Activated naive CD8-positive, alpha-beta T cell (primary cell): ENCODE measurements around the gene STAT5B.
"Not testable (repeated sequence)": the region's sequence is repeated elsewhere in the genome, so short reads cannot be mapped to it uniquely, and the experiment has no call there.

Source experiments
- H3K27ac Mint-ChIP-seq: one replicate; pipeline ENCODE4 v1.8.0; 2021; ENCODE audit warnings: mixed read lengths
- H3K27me3 Mint-ChIP-seq: one replicate; pipeline ENCODE4 v1.8.0; 2021; ENCODE audit warnings: mixed read lengths
- H3K36me3 Mint-ChIP-seq: one replicate; pipeline ENCODE4 v1.8.0; 2021; ENCODE audit warnings: mixed read lengths
- H3K4me1 Mint-ChIP-seq: one replicate; pipeline ENCODE4 v1.8.0; 2021; ENCODE audit warnings: low read depth, mixed read lengths
- H3K4me3 Mint-ChIP-seq: one replicate; pipeline ENCODE4 v1.8.0; 2021; ENCODE audit warnings: mild to moderate bottlenecking, mixed read lengths
- H3K9me3 Mint-ChIP-seq: one replicate; pipeline ENCODE4 v1.8.0; 2021; ENCODE audit warnings: low read depth, mixed read lengths

The STAT5B gene

DNA sequence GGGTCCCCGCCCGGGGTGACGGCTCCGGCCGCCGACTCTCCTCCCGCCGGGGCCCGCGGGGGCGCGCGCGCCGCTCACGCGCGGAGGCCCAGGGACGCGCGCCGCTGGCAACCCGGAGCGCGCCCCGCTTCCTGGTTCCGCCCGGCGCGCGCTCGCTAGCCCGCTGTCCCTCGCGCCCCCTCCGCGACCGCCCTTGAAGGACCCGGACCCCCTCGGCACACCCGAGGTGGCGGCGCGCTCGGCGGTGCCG, at the start of gene STAT5B:
STAT5B (minus strand) TSS at position 33 of the 250 bp plus-strand sequence. CDS start 44,264 bp downstream, outside the sequence.
- Mint-ChIP-seq H3K36me3 (peaks cover 3% of the 10 kb centered on the region), H3K4me1 (peaks cover 55% of the 10 kb centered on the region), H3K4me3 (peak within 1 kb of the TSS; percentile 98), H3K27ac (peak within 1 kb of the TSS; percentile 99), H3K27me3 (no peaks in the 10 kb centered on the region), H3K9me3 (no peaks in the 10 kb centered on the region)

DNA sequence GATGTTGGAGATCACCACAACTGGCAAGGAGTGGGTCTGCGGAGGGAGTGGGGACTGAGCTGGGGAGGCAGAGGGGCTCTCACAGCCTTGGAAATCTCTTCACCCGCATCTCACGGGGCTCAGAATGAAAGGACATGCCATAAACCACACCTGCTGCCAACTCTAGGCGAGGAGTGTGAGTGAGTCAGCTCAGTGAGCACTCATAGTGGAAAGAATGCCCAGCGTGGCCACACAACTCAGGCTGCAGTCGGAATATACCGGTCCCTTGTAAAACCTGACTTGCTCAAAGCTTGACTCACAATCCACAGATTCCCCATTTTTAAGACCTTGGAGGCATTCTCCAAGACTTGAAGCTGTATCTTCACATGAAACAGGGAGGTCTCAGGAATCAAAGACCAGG, 48.8 kb upstream of the STAT5B start:
- no peak overlapping the region for H3K4me3 Mint-ChIP-seq
- H3K36me3 Mint-ChIP-seq = peaks cover 13% of the 10 kb centered on the region
- peak overlapping the region; percentile 16 for H3K27ac Mint-ChIP-seq
- H3K9me3 Mint-ChIP-seq = no peaks in the 10 kb centered on the region
- no peaks in the 10 kb centered on the region for H3K27me3 Mint-ChIP-seq
- H3K4me1 Mint-ChIP-seq = peaks cover 30% of the 10 kb centered on the region

DNA sequence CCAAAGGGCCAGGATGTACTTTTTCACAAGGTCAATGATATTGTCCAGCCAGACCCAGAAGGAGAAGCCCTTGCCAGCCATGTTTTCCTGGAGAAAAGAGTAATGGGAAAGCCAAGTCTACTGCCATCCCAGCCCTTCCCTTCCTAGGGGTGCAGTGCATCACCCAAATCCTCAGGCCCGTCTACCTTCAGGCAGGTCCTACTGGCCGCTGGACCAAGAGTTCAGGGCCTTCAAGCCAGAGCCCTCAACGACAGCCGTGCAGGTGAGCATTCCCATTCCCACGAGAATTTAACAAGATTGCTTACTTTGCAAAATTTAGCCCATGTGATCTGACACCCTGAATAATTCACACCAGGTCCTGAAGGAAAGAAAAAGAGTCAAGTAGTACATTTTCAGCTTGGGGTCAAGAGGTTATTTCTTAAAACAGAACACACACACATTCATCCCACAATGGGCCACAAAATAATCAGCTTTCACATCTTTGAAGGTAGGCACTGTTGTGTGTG, 47.1 kb upstream of the STAT5B start:
- Mint-ChIP-seq H3K27me3 (no peaks in the 10 kb centered on the region), H3K27ac (peak overlapping the region; percentile 43), H3K9me3 (no peaks in the 10 kb centered on the region), H3K36me3 (peaks cover 16% of the 10 kb centered on the region), H3K4me1 (peaks cover 43% of the 10 kb centered on the region), H3K4me3 (no peak overlapping the region)

DNA sequence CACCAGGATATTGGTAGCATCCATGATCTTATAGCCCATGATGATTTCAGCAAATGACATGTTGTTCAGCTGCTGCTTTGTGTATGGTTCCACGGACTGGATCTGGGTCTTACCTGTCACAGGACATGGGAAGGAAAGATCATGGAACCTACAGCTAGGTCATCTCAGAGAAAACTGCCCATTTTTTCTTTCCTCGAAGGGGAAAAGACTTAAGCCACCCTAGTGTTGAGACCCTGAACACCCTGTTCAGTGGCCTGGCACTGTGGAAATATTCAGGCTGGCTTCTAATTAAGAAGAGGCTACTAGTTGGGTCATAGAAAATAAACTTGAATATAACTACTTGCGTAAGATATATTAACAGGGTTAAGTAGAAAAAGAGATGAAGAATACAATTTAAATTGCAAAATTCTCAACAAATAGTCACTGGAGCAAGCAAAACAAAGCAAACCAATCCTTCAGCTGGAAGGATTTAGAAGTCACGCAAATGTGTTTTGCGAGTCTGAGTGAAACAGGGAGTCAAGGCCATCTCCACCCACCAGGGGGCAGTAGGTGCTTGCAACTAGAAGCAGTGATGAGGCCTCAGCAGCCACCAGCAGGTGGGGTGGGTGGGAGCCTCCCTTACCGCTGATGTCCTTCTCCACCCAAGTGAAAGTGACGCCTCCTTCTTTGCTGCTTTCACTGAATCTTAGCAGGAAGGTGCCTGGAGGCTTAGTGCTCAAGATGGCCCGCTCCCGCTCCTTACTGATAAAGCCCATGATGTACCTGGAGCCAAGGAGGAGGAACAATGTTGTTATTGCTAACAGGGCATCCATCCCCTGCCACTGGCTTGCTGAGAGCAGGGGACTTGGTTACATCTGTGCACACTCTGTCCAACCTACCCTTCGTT, 46.4 kb upstream of the STAT5B start:
- Mint-ChIP-seq H3K4me1 (peaks cover 46% of the 10 kb centered on the region), H3K27ac (peak overlapping the region; percentile 43), H3K4me3 (no peak overlapping the region), H3K27me3 (no peaks in the 10 kb centered on the region), H3K9me3 (no peaks in the 10 kb centered on the region), H3K36me3 (peaks cover 16% of the 10 kb centered on the region)

DNA sequence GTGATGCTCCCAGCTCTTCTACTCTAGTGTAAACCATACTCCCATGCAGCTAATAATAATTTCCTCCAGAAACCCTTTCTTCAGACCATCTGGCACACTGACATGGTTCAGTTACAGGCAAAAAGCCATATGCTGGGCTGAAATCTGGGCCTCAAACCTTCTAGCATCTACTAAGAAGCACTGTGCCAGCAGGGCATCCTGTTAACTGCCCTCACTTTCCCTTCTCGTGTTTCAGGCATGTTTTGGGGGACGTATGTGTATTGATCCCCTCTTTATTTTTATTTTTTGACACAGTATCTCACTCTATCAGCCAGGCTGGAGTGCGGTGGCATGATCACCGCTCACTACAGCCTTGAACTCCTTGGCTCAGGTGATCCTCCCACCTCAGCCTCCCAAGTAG, 45.4 kb upstream of the STAT5B start:
- Mint-ChIP-seq H3K27ac (peak overlapping the region; percentile 70), H3K9me3 (no peaks in the 10 kb centered on the region), H3K27me3 (no peaks in the 10 kb centered on the region), H3K4me1 (peaks cover 56% of the 10 kb centered on the region), H3K36me3 (peaks cover 16% of the 10 kb centered on the region), H3K4me3 (no peak overlapping the region)

DNA sequence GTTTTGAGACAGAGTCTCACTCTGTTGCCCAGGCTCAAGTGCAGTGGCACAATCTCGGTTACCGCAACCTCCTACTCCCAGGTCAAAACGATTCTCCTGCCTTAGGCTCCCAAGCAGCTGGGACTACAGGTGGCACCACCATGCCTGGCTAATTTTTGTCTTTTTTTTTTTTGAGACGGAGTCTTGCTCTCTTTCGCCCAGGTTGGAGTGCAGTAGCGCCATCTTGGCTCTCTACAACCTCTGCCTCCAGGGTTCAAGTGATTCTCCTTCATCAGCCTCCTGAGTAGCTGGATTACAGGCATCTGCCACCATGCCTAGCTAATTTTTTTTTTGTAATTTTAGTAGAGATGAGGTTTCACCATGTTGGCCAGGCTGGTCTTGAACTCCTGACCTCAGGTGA, 41.8 kb upstream of the STAT5B start:
- H3K27me3 Mint-ChIP-seq, H3K4me3 Mint-ChIP-seq, H3K9me3 Mint-ChIP-seq: not testable (repeated sequence)
- Mint-ChIP-seq H3K27ac (peak overlapping the region; percentile 41), H3K4me1 (peaks cover 79% of the 10 kb centered on the region), H3K36me3 (peaks cover 13% of the 10 kb centered on the region)

DNA sequence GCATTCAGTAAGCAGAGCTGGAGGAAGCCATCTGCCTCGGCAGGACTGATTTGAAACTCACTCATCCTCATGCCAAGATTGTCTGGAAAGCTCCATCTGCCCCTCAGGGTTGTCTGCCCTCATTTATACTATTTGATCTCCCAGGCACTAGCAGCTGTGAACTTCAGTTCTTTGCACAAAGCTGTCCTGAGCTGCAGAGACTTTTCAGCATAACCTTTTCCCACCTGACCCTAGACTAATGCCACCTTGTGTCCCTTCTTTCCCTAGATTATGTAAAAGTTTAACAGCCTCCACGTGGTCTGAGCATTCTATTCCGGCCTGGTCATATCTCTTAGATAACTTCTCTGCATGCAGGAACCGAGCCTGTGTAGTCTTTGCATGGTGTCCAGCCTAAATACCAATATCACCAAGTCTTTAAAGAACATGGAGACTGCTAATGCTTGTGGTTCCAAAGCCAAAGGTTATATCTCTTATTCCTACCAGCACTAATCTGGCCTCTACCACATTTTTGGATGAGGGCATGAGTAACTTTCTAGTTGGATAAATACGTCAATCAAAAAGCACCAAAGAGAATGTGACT, 41.2 kb upstream of the STAT5B start:
- Mint-ChIP-seq H3K36me3 (peaks cover 11% of the 10 kb centered on the region), H3K4me3 (no peak overlapping the region), H3K9me3 (no peaks in the 10 kb centered on the region), H3K4me1 (peaks cover 77% of the 10 kb centered on the region), H3K27me3 (no peaks in the 10 kb centered on the region), H3K27ac (peak overlapping the region; percentile 22)

DNA sequence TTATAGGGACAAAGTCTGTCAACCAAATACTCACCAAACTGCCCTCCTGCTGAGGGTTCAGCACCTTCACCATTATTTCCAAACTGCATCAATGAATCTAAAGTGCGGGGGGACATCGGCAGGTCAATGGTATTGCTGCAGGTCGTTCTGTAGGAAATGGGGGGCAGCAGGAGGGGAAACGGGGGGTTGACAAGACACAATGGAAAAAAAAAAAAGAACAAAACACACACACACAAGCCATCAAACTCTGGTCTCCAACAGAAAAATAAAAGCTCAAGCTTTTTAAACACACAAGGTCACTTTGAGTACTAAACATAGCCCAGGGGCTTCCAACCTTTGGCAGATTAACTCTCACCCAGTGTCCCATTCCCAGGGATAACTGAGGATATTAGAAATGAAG, 40.6 kb upstream of the STAT5B start:
- peak overlapping the region; percentile 3 for H3K27ac Mint-ChIP-seq
- no peaks in the 10 kb centered on the region for H3K9me3 Mint-ChIP-seq
- peaks cover 77% of the 10 kb centered on the region for H3K4me1 Mint-ChIP-seq
- peaks cover 11% of the 10 kb centered on the region for H3K36me3 Mint-ChIP-seq
- no peaks in the 10 kb centered on the region for H3K27me3 Mint-ChIP-seq
- H3K4me3 Mint-ChIP-seq = no peak overlapping the region

DNA sequence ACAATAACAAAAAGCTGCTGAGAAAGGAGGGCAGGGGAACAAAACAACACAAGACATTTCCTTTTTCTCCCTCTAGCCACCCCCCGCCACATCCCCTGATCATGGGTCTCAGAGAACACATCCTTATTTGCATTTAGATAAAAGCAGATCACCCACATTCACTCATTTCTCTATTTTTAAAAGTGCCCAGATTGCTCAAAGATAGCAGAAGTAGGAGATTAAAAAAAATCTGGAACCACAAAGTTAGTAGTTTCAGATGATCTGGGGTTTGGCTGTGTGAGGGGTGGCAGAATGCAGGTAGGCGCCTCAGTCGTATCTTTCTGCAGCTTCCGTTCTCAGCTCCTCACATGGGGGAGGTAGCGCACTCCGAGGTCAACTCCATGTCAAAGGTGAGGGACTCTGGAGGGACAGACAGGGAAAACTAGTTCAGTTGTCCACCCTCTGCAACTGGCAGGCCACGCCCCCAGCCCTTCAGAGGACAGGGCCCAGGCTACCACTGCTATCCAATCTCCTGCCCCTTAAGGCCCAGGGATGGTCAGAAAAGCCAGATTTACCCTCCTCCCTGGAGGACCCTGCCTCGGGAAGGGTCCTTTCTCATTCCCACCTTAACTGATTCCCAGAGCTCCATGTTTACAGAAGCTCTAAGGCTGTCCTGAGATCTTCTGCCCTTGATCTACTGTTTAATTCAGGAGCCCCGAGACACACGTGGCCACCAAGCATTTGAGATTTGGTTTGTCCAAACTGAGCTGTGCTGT, 39.4 kb upstream of the STAT5B start:
- peak overlapping the region; percentile 40 for H3K4me3 Mint-ChIP-seq
- H3K36me3 Mint-ChIP-seq = peaks cover 14% of the 10 kb centered on the region
- peaks cover 81% of the 10 kb centered on the region for H3K4me1 Mint-ChIP-seq
- no peaks in the 10 kb centered on the region for H3K9me3 Mint-ChIP-seq
- H3K27ac Mint-ChIP-seq = peak overlapping the region; percentile 82
- no peaks in the 10 kb centered on the region for H3K27me3 Mint-ChIP-seq

DNA sequence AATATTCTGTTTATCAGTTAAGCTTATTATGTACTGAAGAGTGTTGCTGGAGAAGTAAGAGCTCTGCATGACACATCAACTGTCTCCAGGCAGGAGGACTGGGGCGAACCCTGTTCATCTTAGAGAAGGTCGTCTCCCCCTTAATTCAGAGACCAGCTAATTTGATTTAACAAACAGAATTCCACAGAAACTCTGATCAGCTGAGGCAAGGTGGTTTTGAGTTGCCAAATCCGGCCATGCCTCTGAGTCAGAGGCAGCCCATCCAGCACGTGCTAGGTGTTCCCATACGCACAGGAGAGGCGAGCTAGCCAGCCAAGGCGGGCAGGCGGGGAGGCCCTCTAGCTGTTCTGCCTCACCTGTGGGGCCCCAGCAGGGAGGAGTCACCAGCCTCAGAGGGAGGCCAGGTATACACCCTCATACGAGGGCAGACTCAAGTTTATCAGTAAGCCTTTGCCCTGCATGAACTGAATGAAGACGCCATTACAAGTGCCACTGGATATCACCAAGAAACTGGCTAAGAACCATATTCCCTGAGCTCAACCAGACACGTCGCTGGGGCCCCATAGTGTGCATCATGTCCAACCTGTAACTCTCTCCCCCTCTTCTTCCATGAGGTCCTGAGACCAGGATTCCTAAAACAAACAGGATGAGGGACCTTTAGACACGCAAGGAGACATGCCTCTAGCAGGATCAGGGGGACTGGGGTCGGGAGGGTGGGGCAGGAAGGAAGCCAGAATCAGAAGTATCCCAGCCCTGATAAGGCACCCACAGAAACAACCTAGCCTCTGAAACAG, 37.8 kb upstream of the STAT5B start:
- H3K27ac Mint-ChIP-seq = peak overlapping the region; percentile 89
- H3K4me1 Mint-ChIP-seq = peaks cover 82% of the 10 kb centered on the region
- H3K4me3 Mint-ChIP-seq = peak overlapping the region; percentile 51
- no peaks in the 10 kb centered on the region for H3K9me3 Mint-ChIP-seq
- no peaks in the 10 kb centered on the region for H3K27me3 Mint-ChIP-seq
- H3K36me3 Mint-ChIP-seq = peaks cover 7% of the 10 kb centered on the region

DNA sequence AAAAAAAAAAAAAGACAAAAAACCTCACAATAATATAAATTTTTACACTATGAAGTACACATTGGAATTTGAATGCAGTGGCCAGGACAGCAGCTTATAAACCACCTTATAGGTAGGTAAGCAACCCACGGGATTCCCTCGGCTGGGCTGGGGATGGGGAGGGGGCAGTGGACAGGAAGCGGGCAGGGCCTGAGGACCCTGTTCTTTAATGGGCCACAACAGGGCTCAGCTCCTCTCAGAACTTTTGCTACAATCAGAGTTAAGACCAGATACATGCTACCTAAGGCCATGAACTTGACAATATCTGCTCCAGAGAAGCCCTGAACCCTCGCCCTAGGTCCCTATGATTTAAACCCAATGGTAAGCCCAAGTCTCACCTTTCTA, 37.2 kb upstream of the STAT5B start:
- H3K4me3 Mint-ChIP-seq = peak overlapping the region; percentile 51
- peak overlapping the region; percentile 89 for H3K27ac Mint-ChIP-seq
- peaks cover 5% of the 10 kb centered on the region for H3K36me3 Mint-ChIP-seq
- no peaks in the 10 kb centered on the region for H3K27me3 Mint-ChIP-seq
- H3K4me1 Mint-ChIP-seq = peaks cover 78% of the 10 kb centered on the region
- no peaks in the 10 kb centered on the region for H3K9me3 Mint-ChIP-seq

DNA sequence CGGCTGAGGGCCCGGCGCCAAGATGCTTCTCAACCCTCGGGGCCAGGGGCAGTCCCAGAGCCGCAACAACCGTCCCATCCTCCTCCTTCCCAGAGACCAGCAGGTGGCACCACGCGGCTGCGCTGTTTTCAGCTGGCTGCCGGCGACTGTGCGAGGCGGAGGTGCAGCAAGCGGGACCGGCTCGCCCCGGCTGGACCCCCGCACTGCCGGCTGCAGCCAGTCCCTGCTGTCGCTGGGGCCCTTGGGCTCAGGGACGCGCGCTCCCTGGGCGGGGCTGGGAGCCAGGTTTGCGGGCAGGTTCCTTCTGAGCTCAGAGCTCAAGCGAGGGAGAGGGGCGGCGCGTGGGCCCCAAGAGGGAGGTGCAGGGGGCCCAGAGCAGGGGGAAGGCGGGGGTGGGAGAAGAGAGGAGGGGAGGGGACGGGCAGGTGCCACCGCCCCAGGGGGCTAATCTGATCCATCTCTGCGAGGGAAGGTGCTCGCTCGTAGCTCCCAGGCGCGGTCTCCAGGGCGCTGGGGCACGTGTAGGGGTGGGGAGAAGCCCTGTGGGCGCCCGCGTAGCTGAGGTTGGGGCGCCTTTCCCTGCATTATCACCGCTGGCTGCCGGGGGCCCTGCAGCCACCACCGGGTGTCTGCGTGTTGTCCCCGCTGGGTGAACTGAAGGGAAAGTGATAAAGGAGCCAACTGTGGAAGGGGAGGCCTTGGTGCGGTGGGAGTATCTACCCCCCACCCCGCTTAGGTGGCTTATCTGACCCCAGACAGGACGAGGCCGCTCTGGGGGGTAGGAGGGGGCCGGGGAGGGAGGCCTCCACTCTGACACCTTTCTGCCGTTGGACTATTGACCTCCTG, 36.3 kb upstream of the STAT5B start:
- Mint-ChIP-seq H3K4me1 (peaks cover 76% of the 10 kb centered on the region), H3K27me3 (no peaks in the 10 kb centered on the region), H3K27ac (peak overlapping the region; percentile 94), H3K9me3 (no peaks in the 10 kb centered on the region), H3K36me3 (peaks cover 5% of the 10 kb centered on the region), H3K4me3 (peak overlapping the region; percentile 83)

DNA sequence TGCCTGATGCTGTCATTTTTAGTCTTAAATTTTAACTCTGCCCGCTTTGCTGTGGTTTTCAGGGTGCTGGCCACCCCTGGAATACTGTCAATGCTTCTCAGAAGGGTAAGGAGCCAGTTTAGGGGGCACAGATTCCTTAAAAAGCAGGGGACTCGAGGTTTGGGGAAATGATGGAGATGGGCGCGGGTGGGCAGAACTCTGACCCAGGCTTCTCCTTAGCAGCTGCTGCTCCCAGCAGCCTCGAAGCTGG, 35.8 kb upstream of the STAT5B start:
- Mint-ChIP-seq H3K4me3 (peak overlapping the region; percentile 83), H3K27ac (peak overlapping the region; percentile 94), H3K9me3 (no peaks in the 10 kb centered on the region), H3K36me3 (peaks cover 5% of the 10 kb centered on the region), H3K27me3 (no peaks in the 10 kb centered on the region), H3K4me1 (peaks cover 72% of the 10 kb centered on the region)
